Spleen (tissue), 11 donors: Measurements from ENCODE around the gene RECK. TPM values are rescaled to one million over a fixed set of nuclear protein-coding genes. Genes with fewer than 3 reads are reported as not detected.
"Not testable (repeated sequence)": the region's sequence is repeated elsewhere in the genome, so short reads cannot be mapped to it uniquely, and the experiment has no call there.

ENCODE experiments used
- DNase-seq: peaks from one replicate; pipeline ENCODE4 v3.0.0-alpha.2; 2020
- H3K27ac ChIP-seq, 8 donors: fragments of 200-600 bp; sonication (generic) in 7 of 8; 1 replicate in 4 of 8; 2 replicates in 4 of 8; pipeline versions ENCODE4 v1.5.0 to v1.8.0; 2016 to 2021; ENCODE audit warnings: inconsistent platforms in 4 of 8, mild to moderate bottlenecking in 4 of 8, moderate library complexity in 1 of 8
- H3K27me3 ChIP-seq, 7 donors: fragments of 200-600 bp; sonication (generic) in 6 of 7; replicated peaks in 1 of 7; 1 replicate in 4 of 7; 2 replicates in 3 of 7; pipeline versions ENCODE4 v1.5.0 to v1.8.0; 2016 to 2021; ENCODE audit warnings: inconsistent platforms in 3 of 7, mild to moderate bottlenecking in 1 of 7
- H3K36me3 ChIP-seq, 6 donors: fragments of 200-600 bp; sonication (generic) in 5 of 6; 1 replicate in 4 of 6; 2 replicates in 2 of 6; pipeline versions ENCODE4 v1.5.0 to v1.8.0; 2016 to 2021; ENCODE audit warnings: inconsistent platforms in 2 of 6
- H3K4me1 ChIP-seq, 6 donors: fragments of 200-600 bp; sonication (generic) in 5 of 6; 1 replicate in 3 of 6; 2 replicates in 3 of 6; pipeline versions ENCODE4 v1.5.0 to v1.8.0; 2016 to 2021; ENCODE audit warnings: inconsistent platforms in 3 of 6
- H3K4me3 ChIP-seq, 8 donors: fragments of 200-600 bp; sonication (generic) in 7 of 8; 1 replicate in 4 of 8; 2 replicates in 4 of 8; pipeline versions ENCODE4 v1.5.0 to v1.8.0; 2016 to 2021; ENCODE audit warnings: inconsistent platforms in 4 of 8, mild to moderate bottlenecking in 4 of 8, moderate library complexity in 2 of 8
- H3K9me3 ChIP-seq, 8 donors: fragments of 200-600 bp; sonication (generic) in 7 of 8; 1 replicate in 4 of 8; 2 replicates in 4 of 8; pipeline versions ENCODE4 v1.5.0 to v1.8.0; 2016 to 2021; ENCODE audit warnings: inconsistent platforms in 4 of 8
- CTCF ChIP-seq, 11 experiments: fragments of 200-600 bp in 7 of 11; fragments of 450-650 bp in 4 of 11; sonication (generic) in 4 of 11; IDR thresholded peaks in 8 of 11; conservative IDR thresholded peaks in 3 of 11; 1 replicate in 7 of 11; 2 replicates in 4 of 11; pipeline versions ENCODE4 v1.4.0 to v1.8.0; 2016 to 2021; ENCODE audit warnings: antibody characterized with exemption in 11 of 11, inconsistent platforms in 4 of 11, mild to moderate bottlenecking in 1 of 11
- POLR2A ChIP-seq, 3 donors: fragments of 450-650 bp; IDR thresholded peaks; one replicate each; pipeline ENCODE4 v1.5.1; 2017; ENCODE audit warnings: antibody characterized with exemption in 3 of 3, mild to moderate bottlenecking in 1 of 3
- POLR2AphosphoS5 ChIP-seq, 3 donors: sonication (generic); formaldehyde crosslinking; IDR thresholded peaks; one replicate each; pipeline ENCODE4 v1.5.1; 2017; ENCODE audit warnings: antibody characterized with exemption in 3 of 3
- WGBS, 5 donors: extraction: QIAGEN DNeasy Blood & Tissue Kit in 3 of 5; methylation state at CpG; one replicate each; pipeline versions ENCODE4 v1.1.5 to v1.1.7; 2013 to 2018; 5-methylcytosine and 5-hydroxymethylcytosine counted together
- intact Hi-C: fragments of 100-400 bp; cut with DNase I; formaldehyde crosslinking; loops from one replicate; pipeline ENCODE4 v1.15.0; 2023; ENCODE audit warnings: low total_unique reads
- polyA plus RNA-seq, 3 donors: library from polyadenylated mRNA; stranded (reverse); fragments of 200-250 nt; gene quantifications; one replicate each; pipeline ENCODE4 v1.2.1, GENCODE V29; 2013
- total RNA-seq, 7 donors: library from RNA; depleted of rRNA in 3 of 7; stranded (reverse); fragments of >200 nt in 3 of 7; fragmentation: NEBNext Ultra II Directional in 4 of 7; extraction: Animal tissue kit (Norgen Biotek cat#: 25700) in 4 of 7; gene quantifications; one replicate each; pipeline versions ENCODE4 v1.1.0 to v1.2.1, GENCODE V29; 2016 to 2021
- donor health status: healthy with polysubstance abuse.
- donor health status: DM: no; HTN: no; CAD: no; lungs with moderate emphysema.
- donor health status: DM: no; HTN: no; CAD: no.
- donor health status: Bipolar disorder and iron deficiency.
- donor health status: healthy.
- donor health status: DM: no; HTN: no; CAD: no.
- donor health status: DM: yes; HTN: yes; CAD: no.

RECK gene
- total and polyA plus RNA-seq, 10 donors: 2.7 to 16.0 (median 9.8) TPM

- WGBS, 5 donors: 70 to 85% (median 81%) methylated on average over 2 of the region's 2 CpGs
- H3K9me3 ChIP-seq: peaks cover 0 to 14% (median 9%) of the 10 kb centered on the region in 8 donors
- H3K36me3 ChIP-seq: no peaks in the 10 kb centered on the region
- peaks cover 0 to 7% (median 0%) of the 10 kb centered on the region in 7 donors for H3K27me3 ChIP-seq
- TF ChIP-seq POLR2AphosphoS5 (IDR thresholded peaks at IDR 0.05) (no peak), POLR2A (IDR thresholded peaks at IDR 0.05) (no peak), CTCF (IDR thresholded peaks at IDR 0.05 in 8 of 11, conservative IDR thresholded peaks at IDR 0.05 in 3 of 11) (no peak)
- intact Hi-C loops: no loop called here
- no peak overlapping the region for H3K4me3 ChIP-seq
- no peak overlapping the region for H3K27ac ChIP-seq
- H3K4me1 ChIP-seq: no peaks in the 10 kb centered on the region
- DNase-seq: no peak
These were observed 41.8 kb upstream of the RECK start for GRCh38 chr9:35994959-35995358.

GRCh38 chr9:35996358-35996970 is 40.2 kb upstream of the RECK start:
- H3K4me3 ChIP-seq: no peak overlapping the region
- no peak overlapping the region for H3K27ac ChIP-seq
- no peak for DNase-seq
- 65 to 100% (median 96%) methylated on average over 1 of the region's 1 CpG for WGBS, 5 donors
- H3K4me1 ChIP-seq: no peaks in the 10 kb centered on the region
- intact Hi-C loops: no loop called here
- peaks cover 0 to 11% (median 0%) of the 10 kb centered on the region in 7 donors for H3K27me3 ChIP-seq
- peaks cover 0 to 14% (median 9%) of the 10 kb centered on the region in 8 donors for H3K9me3 ChIP-seq
- TF ChIP-seq POLR2AphosphoS5 (IDR thresholded peaks at IDR 0.05) (no peak), CTCF (IDR thresholded peaks at IDR 0.05 in 8 of 11, conservative IDR thresholded peaks at IDR 0.05 in 3 of 11) (no peak), POLR2A (IDR thresholded peaks at IDR 0.05) (no peak)
- no peaks in the 10 kb centered on the region for H3K36me3 ChIP-seq

GRCh38 chr9:35997016-35997415 is 39.7 kb upstream of the RECK start:
- DNase-seq, intact Hi-C loops, H3K4me1 ChIP-seq, H3K36me3 ChIP-seq, H3K27ac ChIP-seq, H3K4me3 ChIP-seq: not testable (repeated sequence)
- Histone ChIP-seq H3K27me3 (peaks cover 0 to 11% (median 0%) of the 10 kb centered on the region in 7 donors), H3K9me3 (peaks cover 0 to 14% (median 9%) of the 10 kb centered on the region in 8 donors)
- WGBS, 5 donors: 84 to 92% (median 87%) methylated on average over 4 of the region's 4 CpGs

GRCh38 chr9:35998333-35998732 is 38.4 kb upstream of the RECK start:
- 78 to 100% (median 97%) methylated on average over 1 of the region's 1 CpG for WGBS, 5 donors

More at GRCh38 chr9:35998333-35998732, 38.4 kb upstream of the RECK start:
- no peaks in the 10 kb centered on the region for H3K36me3 ChIP-seq
- H3K27ac ChIP-seq: no peak overlapping the region
- peaks cover 0 to 10% (median 0%) of the 10 kb centered on the region in 7 donors for H3K27me3 ChIP-seq
- intact Hi-C loops: no loop called here
- no peaks in the 10 kb centered on the region for H3K4me1 ChIP-seq
- no peak for TF ChIP-seq POLR2AphosphoS5 (IDR thresholded peaks at IDR 0.05)
- TF ChIP-seq POLR2A (IDR thresholded peaks at IDR 0.05): no peak
- TF ChIP-seq CTCF (IDR thresholded peaks at IDR 0.05 in 8 of 11, conservative IDR thresholded peaks at IDR 0.05 in 3 of 11): no peak
- H3K4me3 ChIP-seq: no peak overlapping the region
- no peak for DNase-seq
- H3K9me3 ChIP-seq: peaks cover 0 to 14% (median 9%) of the 10 kb centered on the region in 8 donors
